Ascending aorta (tissue), 2 donors: ENCODE data around the gene ERC1. TPM values are rescaled to one million over a fixed set of nuclear protein-coding genes. Genes with fewer than 3 reads are reported as not detected.

Experiments used
- DNase-seq, 2 donors: peaks; one replicate each; pipeline ENCODE4 v3.0.0-alpha.2; 2019; ENCODE audit warnings: low spot score in 2 of 2
- H3K27ac ChIP-seq, 2 donors: fragments of 200-600 bp; sonication (generic); one replicate each; pipeline ENCODE4 v1.5.1; 2016 to 2017; ENCODE audit warnings: mild to moderate bottlenecking in 1 of 2
- H3K27me3 ChIP-seq: fragments of 200-600 bp; sonication (generic); one replicate; pipeline ENCODE4 v1.5.1; 2017
- H3K36me3 ChIP-seq, 2 donors: fragments of 200-600 bp; sonication (generic); one replicate each; pipeline ENCODE4 v1.5.1; 2016
- H3K4me1 ChIP-seq, 2 donors: fragments of 200-600 bp; sonication (generic); one replicate each; pipeline ENCODE4 v1.5.1; 2016 to 2017; ENCODE audit warnings: mild to moderate bottlenecking in 1 of 2
- H3K4me3 ChIP-seq, 2 donors: fragments of 200-600 bp; sonication (generic); one replicate each; pipeline ENCODE4 v1.5.1; 2016 to 2017; ENCODE audit warnings: mild to moderate bottlenecking in 1 of 2
- H3K9me3 ChIP-seq, 2 donors: fragments of 200-600 bp; sonication (generic); one replicate each; pipeline ENCODE4 v1.5.1; 2016
- intact Hi-C: fragments of 100-400 bp; cut with DNase I; formaldehyde crosslinking; loops from one replicate; pipeline ENCODE4 v1.15.1; 2023
- total RNA-seq: library from RNA; depleted of rRNA; stranded (reverse); fragments of >200 nt; gene quantifications from one replicate; pipeline ENCODE4 v1.1.0, GENCODE V29; 2016
- TF ChIP-seq, protein P1 (sequence below), 3 experiments: fragments of 200-600 bp in 2 of 3; fragments of 450-650 bp in 1 of 3; sonication (generic) in 2 of 3; IDR thresholded peaks; one replicate each; pipeline ENCODE4 v1.5.1; 2016 to 2019; ENCODE audit warnings: antibody characterized with exemption in 3 of 3, mild to moderate bottlenecking in 1 of 3, moderate library complexity in 1 of 3

The ERC1 gene
- total RNA-seq, 1 donor from 2014 or later, result 41.4 TPM

DNA sequence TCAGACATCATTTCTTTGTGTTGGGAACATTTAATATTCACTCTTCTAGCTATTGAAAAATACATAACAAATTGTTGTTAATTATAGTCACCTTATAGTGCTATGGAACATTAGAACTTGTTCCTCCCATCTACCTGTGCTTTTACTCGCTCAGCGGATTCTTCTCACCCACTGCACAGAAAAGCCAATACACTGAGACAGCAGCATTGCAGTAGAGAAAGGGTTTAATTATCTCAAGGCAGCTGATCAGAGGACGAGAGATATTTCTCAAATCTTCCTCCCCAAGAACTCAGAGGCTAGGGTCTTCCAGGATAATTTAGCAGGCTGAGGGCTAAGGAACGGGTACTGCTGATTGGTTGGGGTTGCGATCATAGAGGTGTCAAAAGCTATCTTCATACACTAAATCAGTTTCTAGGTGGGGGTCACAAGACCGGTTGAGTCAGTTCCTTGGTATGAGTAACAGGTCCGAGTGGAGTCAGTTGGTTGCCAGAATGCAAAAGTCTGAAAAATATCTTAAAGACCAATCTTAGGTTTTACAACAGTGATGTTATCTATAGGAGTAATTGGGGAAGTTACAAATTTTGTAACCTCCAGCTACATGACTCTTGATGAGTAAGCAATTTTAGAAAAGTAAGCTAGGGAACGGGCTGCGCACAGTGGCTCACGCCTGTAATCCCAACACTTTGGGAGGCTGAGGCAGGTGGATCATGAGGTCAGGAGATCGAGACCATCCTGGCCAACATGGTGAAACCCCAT, 430.2 kb downstream of the ERC1 start:
- no peak for DNase-seq
- intact Hi-C loops, result no loop called here
- H3K9me3 ChIP-seq, result peaks cover 10 to 12% of the 10 kb centered on the region in 2 donors
- H3K27ac ChIP-seq, result no peak overlapping the region
- H3K36me3 ChIP-seq, result peaks cover 0 to 6% of the 10 kb centered on the region in 2 donors
- no peak overlapping the region for H3K4me3 ChIP-seq
- no peaks in the 10 kb centered on the region for H3K27me3 ChIP-seq
- TF ChIP-seq, protein P1, sequence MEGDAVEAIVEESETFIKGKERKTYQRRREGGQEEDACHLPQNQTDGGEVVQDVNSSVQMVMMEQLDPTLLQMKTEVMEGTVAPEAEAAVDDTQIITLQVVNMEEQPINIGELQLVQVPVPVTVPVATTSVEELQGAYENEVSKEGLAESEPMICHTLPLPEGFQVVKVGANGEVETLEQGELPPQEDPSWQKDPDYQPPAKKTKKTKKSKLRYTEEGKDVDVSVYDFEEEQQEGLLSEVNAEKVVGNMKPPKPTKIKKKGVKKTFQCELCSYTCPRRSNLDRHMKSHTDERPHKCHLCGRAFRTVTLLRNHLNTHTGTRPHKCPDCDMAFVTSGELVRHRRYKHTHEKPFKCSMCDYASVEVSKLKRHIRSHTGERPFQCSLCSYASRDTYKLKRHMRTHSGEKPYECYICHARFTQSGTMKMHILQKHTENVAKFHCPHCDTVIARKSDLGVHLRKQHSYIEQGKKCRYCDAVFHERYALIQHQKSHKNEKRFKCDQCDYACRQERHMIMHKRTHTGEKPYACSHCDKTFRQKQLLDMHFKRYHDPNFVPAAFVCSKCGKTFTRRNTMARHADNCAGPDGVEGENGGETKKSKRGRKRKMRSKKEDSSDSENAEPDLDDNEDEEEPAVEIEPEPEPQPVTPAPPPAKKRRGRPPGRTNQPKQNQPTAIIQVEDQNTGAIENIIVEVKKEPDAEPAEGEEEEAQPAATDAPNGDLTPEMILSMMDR (IDR thresholded peaks at IDR 0.05), result no peak
- H3K4me1 ChIP-seq, result no peaks in the 10 kb centered on the region

DNA sequence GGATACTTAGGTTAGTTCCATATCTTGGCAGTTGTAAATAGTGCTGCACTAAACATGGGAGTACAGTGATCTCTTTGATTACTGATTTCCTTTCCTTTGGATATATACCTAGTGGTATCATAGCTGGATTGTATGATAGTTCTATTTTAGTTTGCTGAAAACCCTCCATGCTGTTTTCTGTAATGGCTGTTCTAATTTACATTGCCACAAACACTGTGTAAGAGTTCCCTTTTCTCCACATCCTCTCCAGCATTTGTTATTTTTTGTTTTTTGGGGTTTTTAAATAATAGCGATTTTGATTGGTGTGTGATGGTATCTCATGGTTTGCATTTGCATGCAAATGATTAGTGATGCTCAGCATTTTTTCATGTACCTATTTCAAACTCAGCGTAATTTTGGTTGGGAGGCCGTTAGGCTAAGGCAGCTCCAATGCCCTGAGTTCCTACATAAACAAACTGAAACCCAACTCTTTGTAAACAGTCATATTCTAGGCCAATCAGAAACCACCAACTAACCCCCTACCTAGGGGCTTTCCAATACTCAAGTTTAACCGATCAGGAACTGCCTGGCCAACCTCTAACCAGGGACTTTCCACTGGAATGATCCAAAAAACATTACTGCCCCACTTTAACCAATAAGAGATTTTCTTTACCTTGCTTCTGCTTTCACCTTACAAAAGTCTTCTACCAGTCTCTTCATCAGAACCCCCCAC, 431.7 kb downstream of the ERC1 start:
- H3K4me3 ChIP-seq, result no peak overlapping the region
- intact Hi-C loops, result no loop called here
- peaks cover 0 to 6% of the 10 kb centered on the region in 2 donors for H3K36me3 ChIP-seq
- H3K27me3 ChIP-seq, result no peaks in the 10 kb centered on the region
- no peaks in the 10 kb centered on the region for H3K4me1 ChIP-seq
- peaks cover 10 to 12% of the 10 kb centered on the region in 2 donors for H3K9me3 ChIP-seq
- no peak for DNase-seq
- H3K27ac ChIP-seq, result no peak overlapping the region
- TF ChIP-seq, protein P1 (IDR thresholded peaks at IDR 0.05), result no peak

DNA sequence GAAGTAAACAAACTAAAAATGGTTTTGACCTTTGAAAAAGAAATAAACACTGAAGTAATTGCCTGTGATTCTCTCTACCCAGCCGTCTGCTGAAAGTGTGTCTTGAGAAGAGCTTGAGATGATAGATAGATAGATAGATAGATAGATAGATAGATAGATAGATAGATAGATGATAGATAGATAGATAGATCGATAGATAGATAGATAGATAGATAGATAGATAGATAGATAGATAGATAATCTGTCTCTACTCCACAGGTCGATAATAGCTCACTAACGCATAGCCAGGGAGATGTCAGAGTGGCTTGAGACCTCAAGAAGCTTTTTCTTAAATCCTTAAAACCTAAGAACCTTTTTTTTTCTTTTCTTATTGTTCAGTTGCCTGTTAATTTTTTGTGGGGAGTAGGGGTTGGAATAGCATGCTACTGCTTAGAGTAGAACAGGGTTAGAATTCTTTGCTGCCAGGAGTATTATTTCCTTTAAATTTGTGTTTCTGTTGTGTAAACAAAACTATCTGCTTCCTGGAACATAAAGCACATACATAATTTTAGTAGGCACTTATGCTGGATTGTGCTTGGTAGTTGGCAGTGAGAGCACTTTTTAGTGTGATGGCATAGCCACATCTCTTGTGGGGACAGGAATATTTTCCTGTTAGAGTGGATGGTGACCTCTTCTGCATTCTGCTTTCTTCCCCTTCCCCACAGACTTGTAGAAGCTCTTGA, 433.8 kb downstream of the ERC1 start:
- DNase-seq, result no peak
- TF ChIP-seq, protein P1 (IDR thresholded peaks at IDR 0.05), result no peak
- H3K4me1 ChIP-seq, result no peaks in the 10 kb centered on the region
- intact Hi-C loops, result loop anchor here (5.0 kb wide), 1 partner anchor 72 kb away; no protein-coding TSS in a partner anchor
- peaks cover 0 to 6% of the 10 kb centered on the region in 2 donors for H3K36me3 ChIP-seq
- peaks cover 10 to 12% of the 10 kb centered on the region in 2 donors for H3K9me3 ChIP-seq
- H3K4me3 ChIP-seq, result no peak overlapping the region
- H3K27ac ChIP-seq, result no peak overlapping the region
- H3K27me3 ChIP-seq, result no peaks in the 10 kb centered on the region

DNA sequence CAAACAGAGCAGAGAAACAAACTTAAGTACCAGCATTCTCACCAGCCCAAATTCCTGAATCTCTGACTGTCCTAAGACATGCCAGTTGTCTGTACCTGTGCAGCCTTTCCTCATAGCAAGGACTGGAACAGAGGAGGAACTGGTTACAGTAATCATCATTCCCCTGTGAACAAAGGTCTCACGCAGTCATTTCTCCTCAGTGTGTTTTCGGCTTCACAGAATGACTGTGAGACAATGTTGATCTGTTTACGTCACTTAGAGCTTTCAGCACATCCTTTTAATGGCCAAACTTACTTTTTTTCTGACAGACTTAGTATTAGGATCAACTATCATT, 434.3 kb downstream of the ERC1 start:
- TF ChIP-seq, protein P1 (IDR thresholded peaks at IDR 0.05), result no peak
- no peak for DNase-seq
- intact Hi-C loops, result loop anchor here (5.0 kb wide), 1 partner anchor 72 kb away; no protein-coding TSS in a partner anchor

DNA sequence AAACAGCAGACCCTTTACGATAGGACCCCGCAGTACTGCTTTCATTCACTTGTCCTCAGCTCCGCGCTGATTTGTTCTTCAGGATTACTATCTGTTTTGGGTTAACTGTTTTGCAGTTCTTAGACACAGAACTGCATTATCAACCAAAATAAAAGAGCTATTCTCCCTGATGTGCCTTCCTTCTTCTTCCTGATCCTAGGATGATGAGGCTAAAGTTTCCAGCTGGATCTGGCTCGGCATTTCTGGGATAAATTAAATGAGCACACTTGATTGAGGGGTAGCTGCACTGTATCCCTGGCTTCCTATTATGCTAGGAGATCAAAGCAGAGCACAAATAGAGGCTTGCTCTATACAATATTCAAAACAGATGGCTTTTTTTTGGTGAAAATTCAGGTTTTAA, 437.6 kb downstream of the ERC1 start:
- TF ChIP-seq, protein P1 (IDR thresholded peaks at IDR 0.05), result no peak
- DNase-seq, result no peak
- Histone ChIP-seq H3K27me3 (no peaks in the 10 kb centered on the region), H3K9me3 (no peaks in the 10 kb centered on the region), H3K4me1 (peaks cover 0 to 2% of the 10 kb centered on the region in 2 donors), H3K4me3 (no peak overlapping the region), H3K27ac (no peak overlapping the region), H3K36me3 (no peaks in the 10 kb centered on the region)
- intact Hi-C loops, result loop anchor here (5.0 kb wide), 1 partner anchor 69 kb away; no protein-coding TSS in a partner anchor

More for the DNA sequence above, 434.3 kb downstream of the ERC1 start:
- no peaks in the 10 kb centered on the region for H3K27me3 ChIP-seq
- peaks cover 0 to 6% of the 10 kb centered on the region in 2 donors for H3K36me3 ChIP-seq
- H3K4me3 ChIP-seq, result no peak overlapping the region
- peaks cover 10% of the 10 kb centered on the region in 2 donors for H3K9me3 ChIP-seq
- peaks cover 0 to under 1% of the 10 kb centered on the region in 2 donors for H3K4me1 ChIP-seq
- H3K27ac ChIP-seq, result no peak overlapping the region
